Measurements from ENCODE around the gene RASGEF1B.
A peak's percentile ranks its signal among the peaks of the same experiment; 100 is the strongest.

Gene RASGEF1B

DNA sequence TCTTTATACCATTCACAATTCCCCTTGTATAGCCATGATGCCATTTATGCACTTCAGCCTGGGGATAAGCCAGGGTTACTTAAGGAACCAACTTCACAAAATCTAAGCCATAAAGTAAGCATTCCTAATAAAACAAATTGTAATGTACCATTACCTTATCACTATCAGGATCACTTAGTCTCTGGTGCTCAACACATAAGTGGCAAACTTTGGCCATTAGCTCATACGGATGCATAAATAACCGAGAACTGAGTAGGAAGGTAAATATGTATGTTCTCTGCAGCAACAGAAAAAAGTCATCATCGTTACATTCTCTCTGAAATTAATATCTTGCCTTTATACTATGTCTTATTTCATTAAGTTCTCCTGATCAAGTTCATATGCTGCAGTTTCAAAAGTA lies 14.4 kb downstream of the RASGEF1B start:
- FAIRE-seq: no peak
- no peak for DNase-seq (ENCODE audit: insufficient read length, low spot score)

DNA sequence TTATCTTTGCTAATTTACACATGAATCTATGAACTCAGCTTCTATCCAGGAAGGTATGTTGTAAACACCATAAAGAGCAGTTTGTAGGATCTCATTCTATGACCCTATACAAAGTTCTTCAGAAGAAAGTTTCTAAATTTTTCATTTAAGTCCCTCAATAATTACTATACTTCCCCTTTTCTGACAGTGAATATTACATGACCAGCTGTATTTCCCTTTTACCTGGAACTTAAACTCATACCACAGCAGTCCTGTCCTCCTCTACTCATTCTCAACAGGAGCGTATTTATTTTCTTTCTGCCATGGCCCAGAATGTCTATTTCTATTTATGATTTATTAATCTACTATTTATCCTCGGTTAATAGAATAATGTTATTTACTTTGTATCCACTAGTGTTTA lies 15.8 kb downstream of the RASGEF1B start:
- TF ChIP-seq POLR2A (IDR thresholded peaks at IDR 0.05; ENCODE audit: low read depth, low read length) (no peak), SPI1 (IDR thresholded peaks at IDR 0.05; ENCODE audit: low read depth, low read length) (no peak), POLR2AphosphoS5 (IDR thresholded peaks at IDR 0.05; ENCODE audit: low read depth, low read length) (no peak), TAF1 (IDR thresholded peaks at IDR 0.05; ENCODE audit: low read depth, low read length) (no peak), PAX5 (IDR thresholded peaks at IDR 0.05; ENCODE audit: insufficient read depth, low read length, severe bottlenecking) (no peak), POU2F2 (IDR thresholded peaks at IDR 0.05; ENCODE audit: low read depth, low read length) (no peak)
- DNase-seq (ENCODE audit: insufficient read length, low spot score) (no peak), FAIRE-seq (no peak)

More for the DNA sequence above, 14.4 kb downstream of the RASGEF1B start:
- TF ChIP-seq SPI1 (IDR thresholded peaks at IDR 0.05; ENCODE audit: low read depth, low read length): no peak
- TF ChIP-seq TAF1 (IDR thresholded peaks at IDR 0.05; ENCODE audit: low read depth, low read length): no peak
- TF ChIP-seq POLR2AphosphoS5 (IDR thresholded peaks at IDR 0.05; ENCODE audit: low read depth, low read length): no peak
- no peak for TF ChIP-seq PAX5 (IDR thresholded peaks at IDR 0.05; ENCODE audit: insufficient read depth, low read length, severe bottlenecking)
- TF ChIP-seq POLR2A (IDR thresholded peaks at IDR 0.05; ENCODE audit: low read depth, low read length): no peak

DNA sequence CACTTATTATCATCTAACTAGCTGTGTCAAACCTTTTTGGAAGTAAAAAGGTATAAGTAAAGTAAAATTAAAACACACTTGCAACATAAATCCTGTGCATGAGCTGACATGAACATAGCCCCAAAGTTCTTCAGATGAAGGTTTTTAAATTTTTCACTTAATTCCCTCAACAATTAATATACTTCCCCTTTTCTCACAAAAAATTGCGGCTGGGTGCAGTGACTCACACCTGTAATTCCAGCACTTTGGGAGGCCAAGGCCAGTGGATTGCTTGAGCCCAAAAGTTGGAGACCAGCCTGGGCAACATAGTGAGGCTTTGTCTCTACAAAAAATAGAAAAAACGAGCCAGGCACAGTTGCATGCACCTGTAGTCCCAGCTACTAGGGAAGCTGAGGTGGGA lies 16.8 kb downstream of the RASGEF1B start:
- DNase-seq (ENCODE audit: insufficient read length, low spot score) (no peak), FAIRE-seq (no peak)
- TF ChIP-seq POU2F2 (IDR thresholded peaks at IDR 0.05; ENCODE audit: low read depth, low read length) (no peak), SPI1 (IDR thresholded peaks at IDR 0.05; ENCODE audit: low read depth, low read length) (no peak), TAF1 (IDR thresholded peaks at IDR 0.05; ENCODE audit: low read depth, low read length) (no peak)

DNA sequence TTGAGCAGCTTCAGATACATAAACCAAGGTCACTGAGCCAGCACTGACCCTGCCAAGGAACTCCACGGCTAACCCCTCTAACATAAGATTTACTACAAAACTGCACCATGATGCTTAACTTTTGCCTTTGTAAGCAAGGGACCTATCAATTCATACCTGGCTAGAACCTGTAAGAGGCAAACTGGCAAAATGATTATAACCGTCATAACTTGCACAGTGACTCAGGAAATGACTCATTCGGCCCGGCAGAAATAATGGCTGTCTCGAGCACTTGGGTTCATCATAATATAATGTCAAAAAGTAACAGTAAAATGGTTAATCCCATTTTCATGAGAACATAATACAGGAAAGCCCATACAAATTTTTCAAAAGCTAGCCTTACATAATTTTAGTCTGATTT lies 17.2 kb downstream of the RASGEF1B start:
- DNase-seq (ENCODE audit: insufficient read length, low spot score) (no peak), FAIRE-seq (peak; percentile 13)
- TF ChIP-seq POLR2AphosphoS5 (IDR thresholded peaks at IDR 0.05; ENCODE audit: low read depth, low read length) (no peak), SPI1 (IDR thresholded peaks at IDR 0.05; ENCODE audit: low read depth, low read length) (no peak), POU2F2 (IDR thresholded peaks at IDR 0.05; ENCODE audit: low read depth, low read length) (no peak), TAF1 (IDR thresholded peaks at IDR 0.05; ENCODE audit: low read depth, low read length) (no peak), POLR2A (IDR thresholded peaks at IDR 0.05; ENCODE audit: low read depth, low read length) (no peak), PAX5 (IDR thresholded peaks at IDR 0.05; ENCODE audit: insufficient read depth, low read length, severe bottlenecking) (no peak)

DNA sequence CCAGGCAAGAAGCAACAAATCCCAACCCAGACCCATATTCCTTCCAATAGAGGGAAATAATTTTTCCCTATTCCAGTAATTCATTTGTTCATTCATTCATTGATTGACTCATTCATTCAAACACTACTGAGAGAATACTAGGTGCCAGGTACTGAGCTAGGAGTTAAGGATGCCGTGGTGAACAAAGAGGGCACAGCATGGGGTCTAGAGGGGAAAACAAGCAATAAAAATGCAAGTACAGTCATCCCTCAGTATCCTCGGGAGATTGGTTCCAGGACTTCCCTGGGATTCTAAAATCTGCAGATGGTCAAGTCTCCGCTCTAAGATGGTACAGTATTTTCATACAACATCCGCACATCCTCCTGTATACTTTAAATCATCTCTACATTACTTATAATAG lies 18.7 kb downstream of the RASGEF1B start:
- TF ChIP-seq POU2F2 (IDR thresholded peaks at IDR 0.05; ENCODE audit: low read depth, low read length) (no peak), TAF1 (IDR thresholded peaks at IDR 0.05; ENCODE audit: low read depth, low read length) (no peak), POLR2A (IDR thresholded peaks at IDR 0.05; ENCODE audit: low read depth, low read length) (no peak), SPI1 (IDR thresholded peaks at IDR 0.05; ENCODE audit: low read depth, low read length) (no peak), PAX5 (IDR thresholded peaks at IDR 0.05; ENCODE audit: insufficient read depth, low read length, severe bottlenecking) (no peak), POLR2AphosphoS5 (IDR thresholded peaks at IDR 0.05; ENCODE audit: low read depth, low read length) (no peak)
- DNase-seq (ENCODE audit: insufficient read length, low spot score) (no peak), FAIRE-seq (no peak)

DNA sequence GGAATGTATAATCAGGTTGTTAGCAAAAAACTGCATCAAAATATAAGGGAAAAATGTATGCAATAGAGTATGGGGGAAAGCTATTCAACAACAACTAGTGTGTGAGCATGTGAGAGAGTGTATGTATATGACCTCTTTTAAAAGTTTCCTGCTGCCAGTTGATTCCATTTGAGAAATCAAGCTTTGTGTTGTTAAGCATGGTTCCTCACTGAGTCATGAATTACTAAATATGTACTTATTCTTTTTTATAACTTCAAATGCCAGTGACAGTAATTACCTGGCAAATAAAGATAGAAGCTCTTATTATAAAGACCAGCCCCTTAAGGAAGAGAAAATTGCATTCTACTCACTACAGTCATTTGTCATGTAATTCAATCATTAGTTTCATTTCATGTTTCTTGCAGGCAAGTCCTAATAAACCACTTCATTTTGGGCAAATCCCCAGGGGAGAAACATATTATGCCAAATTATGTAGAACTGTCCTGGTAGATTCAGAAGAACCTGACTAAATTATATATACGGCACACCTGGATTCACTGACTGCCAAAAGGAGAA lies 19.2 kb downstream of the RASGEF1B start:
- TF ChIP-seq POU2F2 (IDR thresholded peaks at IDR 0.05; ENCODE audit: low read depth, low read length) (no peak), PAX5 (IDR thresholded peaks at IDR 0.05; ENCODE audit: insufficient read depth, low read length, severe bottlenecking) (no peak), POLR2A (IDR thresholded peaks at IDR 0.05; ENCODE audit: low read depth, low read length) (no peak), POLR2AphosphoS5 (IDR thresholded peaks at IDR 0.05; ENCODE audit: low read depth, low read length) (no peak), SPI1 (IDR thresholded peaks at IDR 0.05; ENCODE audit: low read depth, low read length) (no peak)
- DNase-seq (ENCODE audit: insufficient read length, low spot score): no peak
- no peak for FAIRE-seq

DNA sequence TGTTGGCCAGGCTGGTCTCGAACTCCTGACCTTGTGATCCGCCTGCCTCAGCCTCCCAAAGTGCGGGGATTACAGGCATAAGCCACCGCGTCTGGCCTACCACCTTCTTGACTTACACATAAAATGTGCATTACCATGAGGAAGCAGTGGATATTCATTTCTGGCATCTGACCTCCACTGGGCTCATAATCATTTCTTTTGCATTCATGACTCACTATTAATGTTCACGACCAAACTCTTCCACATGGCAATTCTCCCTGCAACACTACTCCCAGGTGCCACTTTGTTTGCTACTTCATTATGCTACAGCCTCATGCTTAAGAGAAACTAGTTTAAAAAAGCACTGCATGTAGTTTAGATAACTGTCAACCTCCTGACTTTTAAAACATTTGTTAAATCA lies 22.7 kb downstream of the RASGEF1B start:
- no peak for DNase-seq (ENCODE audit: insufficient read length, low spot score)
- no peak for TF ChIP-seq POLR2AphosphoS5 (IDR thresholded peaks at IDR 0.05; ENCODE audit: low read depth, low read length)
- FAIRE-seq: no peak

DNA sequence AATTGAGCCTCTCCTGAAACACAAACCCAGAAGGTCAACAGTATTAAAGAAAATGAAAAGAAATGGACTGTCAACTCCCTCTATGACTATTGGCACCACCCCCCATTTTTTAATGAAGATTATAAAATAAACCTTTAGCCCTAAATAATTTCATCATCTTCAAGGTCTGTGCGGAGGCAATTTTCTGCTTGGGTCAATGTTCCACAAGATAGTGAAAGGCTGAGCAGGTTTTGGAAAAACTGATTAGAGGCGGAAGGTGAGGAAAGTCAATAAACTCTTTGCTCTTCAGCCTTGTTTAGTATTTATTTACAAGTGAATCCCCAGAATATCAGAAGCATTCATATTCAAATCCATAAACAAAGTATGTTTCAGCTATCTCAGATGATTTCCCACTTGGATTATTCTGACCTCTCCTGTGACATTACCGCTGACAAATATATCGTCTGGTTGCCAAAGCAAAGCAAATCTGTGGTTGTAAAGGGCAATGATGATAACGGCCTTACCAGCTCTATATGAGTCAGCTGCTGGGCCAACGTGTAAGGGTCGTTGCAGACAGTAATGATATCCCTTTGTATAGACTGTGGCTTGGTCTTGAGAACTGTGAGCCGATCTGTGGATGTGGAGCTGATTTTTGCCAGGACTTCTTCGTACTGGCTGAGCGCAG lies 24.0 kb downstream of the RASGEF1B start:
- DNase-seq (ENCODE audit: insufficient read length, low spot score) (no peak), FAIRE-seq (no peak)
- TF ChIP-seq POLR2A (IDR thresholded peaks at IDR 0.05; ENCODE audit: low read depth, low read length): no peak
- no peak for TF ChIP-seq POLR2AphosphoS5 (IDR thresholded peaks at IDR 0.05; ENCODE audit: low read depth, low read length)
- no peak for TF ChIP-seq SPI1 (IDR thresholded peaks at IDR 0.05; ENCODE audit: low read depth, low read length)
- no peak for TF ChIP-seq POU2F2 (IDR thresholded peaks at IDR 0.05; ENCODE audit: low read depth, low read length)
- no peak for TF ChIP-seq PAX5 (IDR thresholded peaks at IDR 0.05; ENCODE audit: insufficient read depth, low read length, severe bottlenecking)
- no peak for TF ChIP-seq TAF1 (IDR thresholded peaks at IDR 0.05; ENCODE audit: low read depth, low read length)

DNA sequence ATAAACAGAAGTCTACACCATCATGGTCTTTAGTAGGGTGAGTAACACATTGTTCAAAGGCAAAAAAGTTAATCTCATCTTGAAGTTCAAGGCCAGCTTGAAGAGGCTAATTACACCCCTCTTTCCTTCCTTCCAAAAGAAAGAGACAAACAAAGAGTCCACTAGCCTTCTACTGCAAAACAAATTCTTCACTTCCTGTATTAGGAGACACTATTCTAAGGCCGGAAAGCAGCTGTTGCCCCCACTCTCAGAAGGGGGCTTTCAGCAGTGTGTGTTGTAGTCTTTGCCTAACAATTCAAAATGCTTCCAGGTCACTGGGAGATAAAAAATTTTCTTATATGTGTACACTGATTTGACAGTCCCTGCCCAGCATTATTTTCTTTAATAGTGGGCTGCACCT lies 25.1 kb downstream of the RASGEF1B start:
- TF ChIP-seq POLR2A (IDR thresholded peaks at IDR 0.05; ENCODE audit: low read depth, low read length): no peak
- no peak for TF ChIP-seq TAF1 (IDR thresholded peaks at IDR 0.05; ENCODE audit: low read depth, low read length)
- no peak for TF ChIP-seq SPI1 (IDR thresholded peaks at IDR 0.05; ENCODE audit: low read depth, low read length)
- FAIRE-seq: no peak

DNA sequence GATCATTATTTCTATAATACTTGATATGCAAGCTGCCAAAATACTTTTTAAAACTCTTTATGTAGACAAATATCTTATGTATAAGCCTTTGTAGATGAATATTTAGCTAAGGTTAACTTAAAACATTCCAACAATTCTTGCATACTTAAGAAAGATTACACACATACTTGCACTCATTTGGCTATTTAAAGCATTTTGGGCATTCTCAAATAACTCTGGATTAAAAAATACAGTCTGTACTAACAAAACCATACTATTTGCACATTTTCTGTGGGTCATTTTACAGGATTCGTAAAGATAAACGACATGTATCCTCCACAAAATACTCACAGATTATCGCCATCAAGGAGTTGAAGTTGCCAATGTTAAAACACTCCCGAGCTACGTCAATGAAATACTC lies 26.5 kb downstream of the RASGEF1B start:
- no peak for DNase-seq (ENCODE audit: insufficient read length, low spot score)
- TF ChIP-seq POLR2AphosphoS5 (IDR thresholded peaks at IDR 0.05; ENCODE audit: low read depth, low read length) (no peak), SPI1 (IDR thresholded peaks at IDR 0.05; ENCODE audit: low read depth, low read length) (no peak), TAF1 (IDR thresholded peaks at IDR 0.05; ENCODE audit: low read depth, low read length) (no peak), POU2F2 (IDR thresholded peaks at IDR 0.05; ENCODE audit: low read depth, low read length) (no peak), PAX5 (IDR thresholded peaks at IDR 0.05; ENCODE audit: insufficient read depth, low read length, severe bottlenecking) (no peak), POLR2A (IDR thresholded peaks at IDR 0.05; ENCODE audit: low read depth, low read length) (no peak)
- no peak for FAIRE-seq

More for the DNA sequence above, 25.1 kb downstream of the RASGEF1B start:
- DNase-seq (ENCODE audit: insufficient read length, low spot score): no peak
